Activated CD4-positive, alpha-beta memory T cell treated with anti-CD3 and anti-CD28 coated beads, Interleukin-2, amount 10 ng/mL, durations not matched to agents 7 days and 5 days (primary cell): Measurements from ENCODE around the gene MRPS6. TPM values are rescaled to one million over a fixed set of nuclear protein-coding genes. Genes with fewer than 3 reads are reported as not detected.

Experiments used
- CTCF ChIA-PET: fragments of 350-600 bp; sonication (Branson Sonifier 250); formaldehyde crosslinking; loops from one replicate; lab custom pipeline; 2021; ENCODE audit warnings: antibody characterized with exemption, inconsistent platforms; lab: Charles Lee
- POLR2A ChIA-PET: fragments of 350-600 bp; sonication (Branson Sonifier 250); formaldehyde crosslinking; loops from one replicate; lab custom pipeline; 2021; ENCODE audit warnings: antibody characterized with exemption; lab: Charles Lee
- DNase-seq: peaks from one replicate; pipeline ENCODE4 v3.0.0-alpha.2; 2020
- H3K27ac Mint-ChIP-seq: one replicate; pipeline ENCODE4 v1.8.0; 2021; ENCODE audit warnings: mild to moderate bottlenecking, mixed read lengths
- H3K27me3 Mint-ChIP-seq: one replicate; pipeline ENCODE4 v1.8.0; 2021; ENCODE audit warnings: mixed read lengths
- H3K36me3 Mint-ChIP-seq: one replicate; pipeline ENCODE4 v1.8.0; 2021; ENCODE audit warnings: low read depth, mixed read lengths
- H3K4me1 Mint-ChIP-seq: one replicate; pipeline ENCODE4 v1.8.0; 2021; ENCODE audit warnings: mixed read lengths
- H3K4me3 Mint-ChIP-seq: one replicate; pipeline ENCODE4 v1.8.0; 2021; ENCODE audit warnings: mild to moderate bottlenecking, mixed read lengths
- H3K9me3 Mint-ChIP-seq: one replicate; pipeline ENCODE4 v1.8.0; 2021; ENCODE audit warnings: mixed read lengths
- total RNA-seq, 2 experiments: library from RNA; stranded (reverse); gene quantifications; one replicate each; pipeline ENCODE4 v1.2.3, GENCODE V29; 2021

Gene MRPS6
- total RNA-seq, 2 experiments from 2014 or later = 75.2 to 79.2 TPM

DNA sequence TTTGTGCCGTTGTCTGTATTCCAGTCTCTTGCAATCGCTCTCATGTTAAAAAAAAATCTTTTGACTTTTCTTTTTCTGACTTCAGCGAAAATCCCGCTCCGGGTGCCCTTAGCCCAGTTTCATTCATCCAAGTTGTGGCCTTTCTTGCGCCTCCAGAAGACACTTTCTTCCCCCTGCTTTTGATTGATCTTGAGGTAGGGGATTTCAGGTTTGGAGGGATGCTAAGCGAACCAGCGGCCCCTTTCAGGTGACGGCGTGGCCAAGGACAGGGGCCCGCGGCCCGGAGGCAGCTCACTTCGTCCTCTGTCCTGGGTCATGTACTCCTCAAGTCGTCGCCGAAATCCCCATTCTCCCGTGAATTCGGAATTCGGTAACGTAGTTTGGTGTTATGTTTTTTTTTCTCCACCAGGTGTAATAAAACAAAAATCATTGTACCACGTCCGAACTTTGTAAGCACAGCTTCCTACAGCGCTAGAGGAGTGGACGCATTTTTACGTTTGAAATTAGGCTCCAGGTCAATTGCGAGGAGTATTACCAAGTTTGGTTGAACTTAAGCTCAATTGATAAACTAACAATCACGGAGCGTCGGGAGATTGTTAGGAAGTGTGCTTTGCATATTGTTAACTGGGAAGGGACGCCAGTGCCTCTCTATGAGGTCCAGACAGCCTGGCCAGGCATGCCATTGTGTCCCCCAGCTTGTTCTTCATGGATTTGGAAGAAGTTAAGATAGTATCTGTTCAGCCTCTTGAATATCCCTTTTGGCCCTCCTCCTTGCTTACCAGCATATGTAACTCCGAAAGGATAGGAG lies 1.1 kb downstream of the MRPS6 start:
- Mint-ChIP-seq H3K9me3 (no peaks in the 10 kb centered on the region), H3K36me3 (peaks cover 45% of the 10 kb centered on the region), H3K27ac (peak overlapping the region; percentile 71), H3K27me3 (no peaks in the 10 kb centered on the region), H3K4me3 (peak overlapping the region; percentile 85), H3K4me1 (peaks cover 56% of the 10 kb centered on the region)
- ChIA-PET CTCF (interaction anchor here (0.6 to 4.6 kb wide), 6 partner anchors 15 to 273 kb away, joined by 3 to 31 read pairs (median 6); no protein-coding TSS in a partner anchor), POLR2A (interaction anchor here (0.6 to 6.7 kb wide), 16 partner anchors 8 to 151 kb away, joined by 3 to 111 read pairs (median 4); no protein-coding TSS in a partner anchor)
- peak; percentile 17 for DNase-seq

DNA sequence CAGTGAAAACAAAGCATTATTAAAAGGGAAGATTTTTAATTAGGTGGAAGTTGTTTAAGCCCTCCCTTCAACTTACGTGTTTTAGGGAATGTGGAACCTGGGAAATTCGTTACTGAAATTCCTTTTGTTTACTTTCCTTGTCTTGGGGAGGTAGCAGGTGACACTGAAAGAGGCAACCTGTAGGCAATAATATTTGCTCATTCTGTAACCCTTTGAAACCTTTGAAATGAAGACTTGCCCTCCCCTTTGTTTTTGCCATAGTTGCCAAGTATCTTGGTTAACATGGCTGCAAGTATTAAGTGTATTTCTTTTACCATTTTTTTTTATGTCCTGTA lies 1.7 kb downstream of the MRPS6 start:
- ChIA-PET CTCF (interaction anchor here (0.6 to 4.6 kb wide), 7 partner anchors 73 to 273 kb away, joined by 3 to 31 read pairs (median 4); no protein-coding TSS in a partner anchor), POLR2A (interaction anchor here (0.9 to 6.7 kb wide), 8 partner anchors 15 to 273 kb away, joined by 3 to 111 read pairs (median 16); no protein-coding TSS in a partner anchor)
- no peaks in the 10 kb centered on the region for H3K27me3 Mint-ChIP-seq

DNA sequence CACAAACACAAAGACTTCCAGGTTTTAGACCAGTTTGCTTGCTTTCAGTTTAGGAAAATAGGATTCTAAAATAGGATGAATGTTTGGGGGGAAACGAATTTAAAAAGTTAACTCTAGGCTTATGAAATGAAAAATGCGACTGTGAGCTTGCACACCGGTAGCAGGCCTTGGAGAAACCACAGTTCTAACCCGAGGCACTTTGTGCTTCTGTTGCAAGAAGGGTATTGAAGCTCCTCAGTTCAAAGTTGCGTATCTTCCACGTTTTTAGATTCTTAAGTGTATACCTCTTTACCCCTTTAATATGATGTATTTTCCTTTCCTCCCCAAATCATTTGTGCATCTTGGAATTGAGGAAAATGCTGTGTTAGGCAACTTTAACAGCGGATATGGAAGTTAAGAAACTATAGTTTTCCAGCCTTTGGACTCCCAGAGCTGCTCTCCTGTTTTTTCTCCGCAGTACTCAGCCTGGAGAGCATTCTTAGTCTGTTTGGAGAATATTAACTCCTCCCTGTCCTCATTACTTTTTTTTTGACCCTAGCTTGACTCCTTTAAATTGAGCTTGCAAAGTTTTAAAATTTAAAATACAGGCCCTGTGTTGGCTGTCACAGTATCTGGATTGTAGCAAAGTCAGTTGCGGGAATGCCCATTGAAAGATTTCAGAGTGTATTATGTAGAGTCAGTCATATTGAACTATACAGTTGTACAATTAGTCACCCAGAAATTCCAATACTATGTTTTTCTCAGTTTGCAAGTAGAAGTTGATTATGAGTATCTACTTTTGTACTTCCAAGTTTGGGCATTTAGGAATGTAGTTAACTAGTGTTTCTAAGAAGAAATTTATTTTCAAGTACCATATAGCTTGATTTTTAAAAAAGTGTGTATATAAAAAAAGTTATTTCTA lies 2.6 kb downstream of the MRPS6 start:
- Mint-ChIP-seq H3K4me1 (peaks cover 72% of the 10 kb centered on the region), H3K27me3 (no peaks in the 10 kb centered on the region), H3K4me3 (peak overlapping the region; percentile 85), H3K27ac (peak overlapping the region; percentile 58), H3K36me3 (peaks cover 60% of the 10 kb centered on the region), H3K9me3 (no peaks in the 10 kb centered on the region)
- CTCF ChIA-PET = interaction anchor here (0.7 to 4.6 kb wide), 10 partner anchors 11 to 715 kb away, joined by 3 to 31 read pairs (median 3); no protein-coding TSS in a partner anchor
- DNase-seq = no peak
- POLR2A ChIA-PET = interaction anchor here (0.6 to 6.7 kb wide), 10 partner anchors 12 to 272 kb away, joined by 3 to 111 read pairs (median 4); no protein-coding TSS in a partner anchor

More for the DNA sequence above, 1.7 kb downstream of the MRPS6 start:
- H3K36me3 Mint-ChIP-seq = peaks cover 51% of the 10 kb centered on the region
- H3K27ac Mint-ChIP-seq = peak overlapping the region; percentile 71
- H3K4me1 Mint-ChIP-seq = peaks cover 62% of the 10 kb centered on the region
- no peaks in the 10 kb centered on the region for H3K9me3 Mint-ChIP-seq
- no peak for DNase-seq
- H3K4me3 Mint-ChIP-seq = peak overlapping the region; percentile 85

DNA sequence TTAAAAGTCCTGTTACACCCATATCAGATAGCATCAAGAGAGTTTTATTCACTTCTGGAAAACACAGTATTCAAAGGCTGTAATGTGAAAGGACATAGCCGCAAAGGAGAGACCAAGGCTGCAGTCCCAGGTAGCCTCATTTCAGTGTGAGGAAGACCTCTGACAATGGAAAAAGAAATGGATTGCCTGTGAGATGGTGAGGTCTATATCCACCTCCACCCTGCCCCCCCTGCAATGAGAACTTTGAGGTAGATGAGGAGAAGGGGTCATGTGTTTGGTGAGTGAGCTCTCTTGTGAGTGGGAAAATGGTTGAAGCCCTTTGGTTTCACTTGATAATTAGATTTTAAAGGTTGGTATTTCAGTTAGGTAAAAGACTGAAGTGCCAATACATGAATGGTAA lies 3.5 kb downstream of the MRPS6 start:
- Mint-ChIP-seq H3K36me3 (peaks cover 66% of the 10 kb centered on the region), H3K4me1 (peaks cover 76% of the 10 kb centered on the region), H3K27ac (peak overlapping the region; percentile 4), H3K27me3 (no peaks in the 10 kb centered on the region), H3K9me3 (no peaks in the 10 kb centered on the region), H3K4me3 (no peak overlapping the region)
- ChIA-PET CTCF (interaction anchor here (0.9 to 4.6 kb wide), 7 partner anchors 10 to 291 kb away, joined by 3 to 31 read pairs (median 3); partner anchors contain the start of gene ATP5PO), POLR2A (interaction anchor here (0.6 to 6.7 kb wide), 7 partner anchors 11 to 127 kb away, joined by 3 to 111 read pairs (median 4); no protein-coding TSS in a partner anchor)
- DNase-seq = no peak

DNA sequence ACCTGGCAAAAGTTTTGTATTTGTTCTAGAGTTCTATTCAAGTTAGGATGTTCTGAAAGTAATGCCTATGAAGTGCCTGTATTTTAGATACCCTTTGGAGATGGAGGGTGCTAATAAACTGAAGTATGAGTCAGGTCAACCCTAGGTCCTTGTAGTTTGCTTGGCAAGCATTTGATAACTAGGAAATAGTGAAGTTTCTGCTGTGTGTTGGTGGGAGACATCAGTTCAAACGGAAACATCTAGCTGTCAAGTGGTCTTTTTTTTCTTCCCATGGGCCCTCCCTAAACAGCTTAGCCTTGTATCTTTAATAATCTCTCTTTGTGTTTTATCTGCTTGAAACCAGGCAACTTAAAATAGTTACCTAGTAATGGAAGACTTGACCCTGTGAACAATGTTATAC lies 4.5 kb downstream of the MRPS6 start:
- Mint-ChIP-seq H3K9me3 (no peaks in the 10 kb centered on the region), H3K27me3 (no peaks in the 10 kb centered on the region), H3K36me3 (peaks cover 76% of the 10 kb centered on the region), H3K27ac (peak overlapping the region; percentile 12), H3K4me3 (peak overlapping the region; percentile 29), H3K4me1 (peaks cover 80% of the 10 kb centered on the region)
- ChIA-PET CTCF (interaction anchor here (0.9 to 2.0 kb wide), 6 partner anchors 13 to 290 kb away, joined by 3 to 5 read pairs (median 4); no protein-coding TSS in a partner anchor), POLR2A (interaction anchor here (1.1 to 6.7 kb wide), 5 partner anchors 15 to 154 kb away, joined by 3 to 111 read pairs (median 4); no protein-coding TSS in a partner anchor)
- DNase-seq = no peak

DNA sequence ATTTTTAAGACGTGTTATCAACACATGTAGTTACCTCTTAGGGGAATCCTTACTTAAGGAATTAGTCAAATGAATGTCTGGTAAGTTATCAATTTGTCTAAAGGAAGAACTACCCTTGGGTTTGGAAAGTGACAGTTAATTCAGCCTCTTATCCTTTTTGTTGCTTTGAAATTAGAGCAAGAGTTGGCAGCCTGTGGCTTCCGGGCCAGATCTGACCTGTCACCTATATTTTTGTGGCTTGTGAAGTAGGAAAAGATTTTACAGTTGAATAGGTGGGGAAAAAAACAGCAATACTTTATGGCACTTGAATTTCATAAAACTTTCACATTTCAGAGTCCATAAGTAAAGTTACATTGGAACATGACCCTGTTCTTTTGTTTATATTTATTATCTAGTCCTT lies 5.5 kb downstream of the MRPS6 start:
- Mint-ChIP-seq H3K4me1 (peaks cover 91% of the 10 kb centered on the region), H3K36me3 (peaks cover 85% of the 10 kb centered on the region), H3K27ac (peak overlapping the region; percentile 4), H3K27me3 (no peaks in the 10 kb centered on the region), H3K9me3 (no peaks in the 10 kb centered on the region), H3K4me3 (peak overlapping the region; percentile 18)
- ChIA-PET CTCF (interaction anchor here (0.9 to 1.3 kb wide), 2 partner anchors 147 to 155 kb away, joined by 3 to 4 read pairs; no protein-coding TSS in a partner anchor), POLR2A (interaction anchor here (1.1 to 6.7 kb wide), 4 partner anchors 102 to 155 kb away, joined by 3 to 111 read pairs (median 5); no protein-coding TSS in a partner anchor)
- peak; percentile 54 for DNase-seq

DNA sequence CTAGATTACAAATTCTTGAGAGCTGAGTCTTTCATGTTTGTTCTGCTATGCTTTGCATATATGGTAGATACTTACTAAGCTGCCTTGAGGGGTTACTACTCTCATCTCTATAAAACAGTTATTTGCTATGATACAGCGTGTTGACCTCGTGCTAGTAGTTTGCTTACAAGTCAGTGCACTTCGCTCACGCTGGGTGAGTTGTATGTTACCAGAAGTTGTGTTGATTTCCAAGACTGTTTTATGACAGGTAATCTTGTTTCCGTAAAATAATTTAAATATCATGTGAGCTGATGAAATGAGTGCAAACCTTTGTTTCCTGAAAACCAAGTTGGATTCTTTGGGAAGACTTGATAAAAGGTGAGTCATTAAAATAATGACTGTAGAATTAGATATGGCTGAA lies 7.3 kb downstream of the MRPS6 start:
- Mint-ChIP-seq H3K9me3 (no peaks in the 10 kb centered on the region), H3K4me1 (peaks cover 87% of the 10 kb centered on the region), H3K27ac (no peak overlapping the region), H3K36me3 (peaks cover 75% of the 10 kb centered on the region), H3K4me3 (no peak overlapping the region), H3K27me3 (no peaks in the 10 kb centered on the region)
- no peak for DNase-seq
- ChIA-PET CTCF (interaction anchor here (1.2 kb wide), 1 partner anchor 267 kb away, joined by 3 read pairs; no protein-coding TSS in a partner anchor), POLR2A (no interaction called here)

DNA sequence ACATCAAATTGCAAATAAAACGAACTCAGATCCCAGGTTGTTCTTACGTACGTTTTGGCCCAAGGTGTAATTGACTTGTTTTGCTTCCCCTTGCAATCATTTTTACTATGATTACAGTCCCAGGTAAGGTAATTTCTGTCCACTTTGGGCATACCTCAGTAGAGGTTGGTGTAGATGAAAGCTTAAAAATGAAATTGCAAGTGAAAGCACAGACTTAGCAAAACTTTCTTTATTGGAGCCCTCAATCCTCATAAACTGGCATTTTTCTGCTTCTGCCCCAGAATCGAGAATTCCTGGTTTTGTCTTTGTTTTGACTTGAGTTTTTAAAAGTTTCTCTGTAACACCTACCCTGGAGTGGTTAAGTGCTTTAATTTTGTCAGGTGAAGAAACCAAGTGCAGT lies 9.4 kb downstream of the MRPS6 start:
- ChIA-PET POLR2A (interaction anchor here (1.4 kb wide), 2 partner anchors 8 to 10 kb away, joined by 3 read pairs; partner anchors contain the start of genes MRPS6 and SLC5A3), CTCF (interaction anchor here (0.6 to 2.1 kb wide), 2 partner anchors 26 to 158 kb away, joined by 3 to 5 read pairs; no protein-coding TSS in a partner anchor)
- Mint-ChIP-seq H3K27me3 (no peaks in the 10 kb centered on the region), H3K4me3 (no peak overlapping the region), H3K9me3 (no peaks in the 10 kb centered on the region), H3K36me3 (peaks cover 62% of the 10 kb centered on the region), H3K4me1 (peaks cover 68% of the 10 kb centered on the region), H3K27ac (no peak overlapping the region)
- no peak for DNase-seq

DNA sequence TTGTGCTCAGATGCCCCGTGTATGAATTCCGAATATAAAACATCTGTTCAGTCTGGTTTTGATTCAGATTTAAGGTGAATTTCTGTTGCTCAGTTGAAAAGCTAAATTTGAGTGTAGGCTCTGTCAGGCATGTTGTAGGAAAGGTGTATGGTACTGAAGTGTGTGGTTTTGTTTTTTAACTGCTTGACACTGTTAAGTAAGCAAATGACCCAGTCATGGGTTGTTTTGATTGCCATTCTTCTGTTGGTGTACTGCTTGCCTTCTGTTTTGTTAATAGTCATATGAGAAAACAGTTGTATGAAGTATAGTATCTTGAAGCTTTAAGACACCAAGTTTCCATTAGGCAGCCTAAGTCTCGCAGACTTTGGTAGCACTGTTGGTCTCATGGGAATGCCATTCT lies 10.0 kb downstream of the MRPS6 start:
- Mint-ChIP-seq H3K9me3 (no peaks in the 10 kb centered on the region), H3K36me3 (peaks cover 56% of the 10 kb centered on the region), H3K4me3 (no peak overlapping the region), H3K4me1 (peaks cover 62% of the 10 kb centered on the region), H3K27me3 (no peaks in the 10 kb centered on the region), H3K27ac (peak overlapping the region; percentile 31)
- ChIA-PET CTCF (interaction anchor here (2.1 kb wide), 1 partner anchor 159 kb away, joined by 5 read pairs; no protein-coding TSS in a partner anchor), POLR2A (interaction anchor here (0.9 to 1.4 kb wide), 3 partner anchors 9 to 135 kb away, joined by 3 to 4 read pairs (median 3); partner anchors contain the start of genes MRPS6 and SLC5A3)
- no peak for DNase-seq

DNA sequence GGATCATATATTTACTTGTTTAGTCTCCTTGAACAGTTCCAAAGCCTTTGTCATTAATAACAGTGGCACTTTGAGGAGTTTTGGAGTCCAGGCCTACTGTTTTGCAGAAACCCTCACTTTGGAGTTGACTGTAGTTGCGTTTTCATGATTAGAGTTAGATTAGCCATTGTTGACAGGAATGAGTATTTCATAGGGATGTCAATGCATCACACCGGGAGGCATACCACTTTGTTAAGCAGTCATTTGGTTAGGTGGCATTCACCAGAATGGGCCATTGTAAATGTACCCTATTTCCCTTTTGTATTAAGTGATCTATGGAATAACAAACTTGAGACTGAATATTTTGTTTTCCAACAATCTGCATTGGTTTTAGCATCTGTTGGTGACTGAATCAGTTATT lies 11.8 kb downstream of the MRPS6 start:
- POLR2A ChIA-PET = no interaction called here

DNA sequence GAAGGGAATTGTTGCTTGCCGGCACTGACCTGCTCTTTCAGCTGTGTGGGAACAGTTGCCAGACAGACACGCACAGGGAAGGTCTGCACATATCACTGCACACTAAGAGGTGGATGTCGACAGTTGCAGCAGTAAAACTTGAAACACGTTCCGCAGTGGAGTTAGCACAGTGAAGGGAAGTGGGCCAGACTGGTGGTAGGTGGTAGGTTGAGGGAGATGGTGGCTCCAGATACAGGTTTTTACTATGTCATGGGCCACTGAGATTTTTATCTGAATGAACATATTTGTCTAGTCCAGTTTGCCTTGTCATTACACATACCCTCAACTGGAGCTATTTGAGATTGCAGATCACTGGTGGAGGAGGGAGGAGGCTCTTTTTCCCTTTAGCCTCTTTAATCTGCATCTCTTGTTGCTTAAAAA lies 13.5 kb downstream of the MRPS6 start:
- peak; percentile 22 for DNase-seq

More for the DNA sequence above, 11.8 kb downstream of the MRPS6 start:
- Mint-ChIP-seq H3K9me3 (no peaks in the 10 kb centered on the region), H3K36me3 (peaks cover 47% of the 10 kb centered on the region), H3K4me1 (peaks cover 55% of the 10 kb centered on the region), H3K27ac (no peak overlapping the region), H3K4me3 (no peak overlapping the region), H3K27me3 (no peaks in the 10 kb centered on the region)
- no peak for DNase-seq
- CTCF ChIA-PET = interaction anchor here (1.0 to 1.7 kb wide), 2 partner anchors 161 to 263 kb away, joined by 3 to 6 read pairs; no protein-coding TSS in a partner anchor

More for the DNA sequence above, 13.5 kb downstream of the MRPS6 start:
- Mint-ChIP-seq H3K4me3 (no peak overlapping the region), H3K27ac (no peak overlapping the region), H3K4me1 (peaks cover 50% of the 10 kb centered on the region), H3K9me3 (no peaks in the 10 kb centered on the region), H3K27me3 (no peaks in the 10 kb centered on the region), H3K36me3 (peaks cover 40% of the 10 kb centered on the region)
- ChIA-PET CTCF (interaction anchor here (0.8 to 1.7 kb wide), 2 partner anchors 11 to 261 kb away, joined by 3 to 6 read pairs; no protein-coding TSS in a partner anchor), POLR2A (interaction anchor here (1.1 kb wide), 1 partner anchor 148 kb away, joined by 5 read pairs; no protein-coding TSS in a partner anchor)
